IMR-90 (cell line): Measurements from ENCODE around the gene TXNRD1. TPM values are rescaled to one million over a fixed set of nuclear protein-coding genes. Genes with fewer than 3 reads are reported as not detected.
A peak's percentile ranks its signal among the peaks of the same experiment; 100 is the strongest.

ENCODE experiments used
- ATAC-seq: fragments of 200-7000 bp; cut with Tn5 transposase; 2 replicates; pipeline ENCODE4 v1.9.1; 2020; ENCODE audit warnings: low read depth, mild to moderate bottlenecking, moderate library complexity
- BruUV-seq: library from RNA; stranded (reverse); fragments of 400-500 nt; replicated peaks from 2 replicates; lab custom pipeline; 2021; lab: Mats Ljungman, UMichigan
- CTCF ChIA-PET: fragments of 300-600 bp; formaldehyde crosslinking; extraction: SDS; loops from one replicate; lab custom pipeline; 2021; ENCODE audit warnings: antibody characterized with exemption; lab: Yijun Ruan, JAX
- POLR2A ChIA-PET: fragments of 300-600 bp; sonication (Branson Sonifier 250); formaldehyde crosslinking; loops from one replicate; lab custom pipeline; 2022; ENCODE audit warnings: antibody characterized with exemption; ENCODE audit not compliant: unreplicated experiment; lab: Charles Lee
- DNase-seq: peaks from one replicate; pipeline ENCODE4 v3.0.0; 2013
- H2AFZ ChIP-seq: replicated peaks from 2 replicates; pipeline ENCODE3; 2013; ENCODE audit warnings: low read length, mild to moderate bottlenecking; ENCODE audit not compliant: poor library complexity
- H2AK5ac ChIP-seq: 2 replicates; pipeline ENCODE4 v1.6.1; 2013; ENCODE audit warnings: low read depth, low read length, inconsistent platforms
- H2AK9ac ChIP-seq: replicated peaks from 2 replicates; pipeline ENCODE3; 2013; ENCODE audit warnings: mild to moderate bottlenecking, low read depth, low read length, moderate library complexity; ENCODE audit not compliant: poor library complexity
- H2BK120ac ChIP-seq: 2 replicates; pipeline ENCODE4 v1.6.1; 2013; ENCODE audit warnings: low read depth, low read length, inconsistent platforms
- H2BK15ac ChIP-seq: 3 replicates; pipeline ENCODE4 v1.6.1; 2013; ENCODE audit warnings: low read depth, low read length, inconsistent platforms
- H2BK20ac ChIP-seq: 2 replicates; pipeline ENCODE4 v1.6.1; 2013; ENCODE audit warnings: low read depth, mild to moderate bottlenecking, inconsistent platforms, low read length, moderate library complexity
- H2BK5ac ChIP-seq: 2 replicates; pipeline ENCODE4 v1.6.1; 2013; ENCODE audit warnings: mild to moderate bottlenecking, low read depth, low read length, inconsistent platforms; ENCODE audit not compliant: poor library complexity, severe bottlenecking
- H3K14ac ChIP-seq: replicated peaks from 2 replicates; pipeline ENCODE4 v1.6.1; 2013; ENCODE audit warnings: low read depth, low read length, inconsistent platforms
- H3K18ac ChIP-seq: 2 replicates; pipeline ENCODE4 v1.6.1; 2013; ENCODE audit warnings: low read depth, low read length, control low read depth
- H3K23ac ChIP-seq: 2 replicates; pipeline ENCODE4 v1.6.1; 2013; ENCODE audit warnings: low read depth, low read length, inconsistent platforms
- H3K27ac ChIP-seq: 2 replicates; pipeline ENCODE4 v1.5.1; 2013; ENCODE audit warnings: mild to moderate bottlenecking, control low read depth, low read length; ENCODE audit not compliant: insufficient read depth
- H3K27me3 ChIP-seq: 2 replicates; pipeline ENCODE4 v1.6.1; 2013; ENCODE audit warnings: low read length; ENCODE audit not compliant: control insufficient read depth, insufficient read depth
- H3K36me3 ChIP-seq: 2 replicates; pipeline ENCODE4 v1.6.1; 2013; ENCODE audit warnings: low read length, mixed read lengths; ENCODE audit not compliant: control insufficient read depth, insufficient read depth
- H3K4ac ChIP-seq: 2 replicates; pipeline ENCODE4 v1.6.1; 2013; ENCODE audit warnings: low read depth, low read length, inconsistent platforms
- H3K4me1 ChIP-seq: 2 replicates; pipeline ENCODE4 v1.6.1; 2013; ENCODE audit warnings: low read length, mixed read lengths; ENCODE audit not compliant: control insufficient read depth, insufficient read depth
- H3K4me2 ChIP-seq: 2 replicates; pipeline ENCODE4 v1.6.1; 2013; ENCODE audit warnings: low read depth, mild to moderate bottlenecking, control low read depth, low read length, moderate library complexity
- H3K4me3 ChIP-seq: 2 replicates; pipeline ENCODE4 v1.5.1; 2013; ENCODE audit warnings: low read depth, mild to moderate bottlenecking, control low read depth, low read length, moderate library complexity; ENCODE audit not compliant: insufficient read depth
- H3K56ac ChIP-seq: 2 replicates; pipeline ENCODE4 v1.6.1; 2013; ENCODE audit warnings: low read length, inconsistent platforms; ENCODE audit not compliant: insufficient read depth; ENCODE audit errors: extremely low read depth
- H3K79me1 ChIP-seq, 2 experiments: 2 replicates each; pipeline ENCODE4 v1.6.1; 2013; ENCODE audit warnings: low read length in 2 of 2, inconsistent platforms in 1 of 2, low read depth in 1 of 2
- H3K9ac ChIP-seq: 2 replicates; pipeline ENCODE4 v1.6.1; 2013; ENCODE audit warnings: low read depth, low read length, control low read depth
- H3K9me1 ChIP-seq: 2 replicates; pipeline ENCODE4 v1.6.1; 2013; ENCODE audit warnings: low read length, inconsistent platforms; ENCODE audit not compliant: insufficient read depth
- H3K9me3 ChIP-seq: 2 replicates; pipeline ENCODE4 v1.6.1; 2013; ENCODE audit warnings: low read length; ENCODE audit not compliant: control insufficient read depth, insufficient read depth
- H4K20me1 ChIP-seq: 2 replicates; pipeline ENCODE4 v1.6.1; 2013; ENCODE audit warnings: low read length, inconsistent platforms; ENCODE audit not compliant: insufficient read depth
- H4K5ac ChIP-seq: 2 replicates; pipeline ENCODE4 v1.6.1; 2013; ENCODE audit warnings: mild to moderate bottlenecking, low read depth, low read length, control low read depth
- H4K8ac ChIP-seq, 2 experiments: 2 replicates each; pipeline ENCODE4 v1.6.1; 2013; ENCODE audit warnings: low read depth in 2 of 2, low read length in 2 of 2, control low read depth in 1 of 2, inconsistent platforms in 1 of 2
- H4K91ac ChIP-seq: 2 replicates; pipeline ENCODE4 v1.6.1; 2013; ENCODE audit warnings: low read depth, low read length, inconsistent platforms; ENCODE audit not compliant: insufficient read depth
- FOS ChIP-seq: fragments of 150-350 bp; IDR thresholded peaks from 2 replicates; pipeline ENCODE4 v1.6.1; 2016; ENCODE audit warnings: low read depth, low read length
- POLR2A ChIP-seq: IDR thresholded peaks from 2 replicates; pipeline ENCODE4 v1.6.1; 2012; ENCODE audit warnings: mild to moderate bottlenecking, low read depth, low read length
- WGBS, 2 experiments: methylation state at CpG; one replicate each; pipeline versions ENCODE4 v1.1.5 to v1.1.7; 2013; ENCODE audit warnings: missing lambda C conversion rate in 2 of 2; ENCODE audit not compliant: insufficient read length in 1 of 2; ENCODE audit errors: extremely low coverage in 2 of 2; 5-methylcytosine and 5-hydroxymethylcytosine counted together
- dilution Hi-C: fragments of 300-500 bp; cut with HindIII; formaldehyde crosslinking; loops from one replicate; pipeline ENCODE4 v1.14.3; 2018; ENCODE audit warnings: low sequenced_read_pairs; ENCODE audit not compliant: unreplicated experiment
- in situ Hi-C: fragments of 300-500 bp; cut with MboI; formaldehyde crosslinking; loops from 3 replicates; pipeline ENCODE4 v1.14.3; 2019; ENCODE audit warnings: low sequenced_read_pairs, inconsistent platforms, mixed read lengths
- intact Hi-C: fragments of 100-400 bp; cut with micrococcal nuclease; formaldehyde crosslinking; loops from 2 replicates; pipeline ENCODE4 v1.10.0; 2022
- polyA plus RNA-seq, 3 experiments: library from polyadenylated mRNA; depleted of rRNA; stranded (reverse); fragments of >200 nt; gene quantifications; 2 replicates each; pipeline ENCODE4 v1.2.3, GENCODE V29; 2012; ENCODE audit warnings: low replicate concordance in 1 of 3
- total RNA-seq: library from RNA; depleted of rRNA; stranded (reverse); fragments of >200 nt; gene quantifications from 2 replicates; pipeline ENCODE4 v1.2.3, GENCODE V29; 2012
- TF ChIP-seq, protein P1 (sequence below): fragments of 150-350 bp; IDR thresholded peaks from 2 replicates; pipeline ENCODE4 v1.6.1; 2017; ENCODE audit warnings: mild to moderate bottlenecking, antibody characterized with exemption, low read length, low read depth

Gene TXNRD1
- total and polyA plus RNA-seq, 2 of the 4 experiments (the other 2 are of a cell fraction) = 379 to 582 TPM

DNA sequence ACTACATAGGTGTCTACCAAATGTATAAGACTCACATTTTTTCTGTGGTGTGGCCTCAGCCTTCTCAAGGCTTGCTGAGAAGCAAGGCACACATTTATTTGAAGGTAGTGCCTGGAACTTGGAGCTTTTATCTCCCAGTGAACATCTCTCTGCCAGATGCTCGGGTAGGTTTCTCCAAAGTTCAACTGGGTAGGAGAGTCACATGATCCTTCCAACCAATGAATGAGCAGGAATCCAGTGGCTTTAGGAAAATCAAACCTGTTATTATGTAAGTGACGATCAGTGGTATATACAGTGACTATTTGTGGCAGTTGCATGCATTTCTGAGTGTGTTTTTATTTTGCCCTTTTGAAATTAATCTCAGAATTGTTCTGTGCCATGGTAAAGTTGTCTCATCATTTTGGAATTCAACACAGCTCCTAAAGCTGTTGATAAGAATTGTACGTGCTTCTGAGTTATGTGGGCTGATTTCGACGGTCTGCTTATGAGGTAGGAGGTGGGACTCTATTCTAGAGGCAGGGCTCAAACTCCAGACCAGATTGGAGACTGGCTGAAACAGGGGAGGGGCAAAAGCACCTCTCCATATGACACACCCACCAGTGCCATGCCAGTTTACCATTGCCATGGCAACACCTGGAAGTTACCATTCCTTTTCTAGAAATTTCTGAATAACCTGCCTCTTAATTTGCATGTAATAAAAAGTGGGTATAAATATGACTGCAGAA lies 145.6 kb downstream of the TXNRD1 start:
- TF ChIP-seq, protein P1, sequence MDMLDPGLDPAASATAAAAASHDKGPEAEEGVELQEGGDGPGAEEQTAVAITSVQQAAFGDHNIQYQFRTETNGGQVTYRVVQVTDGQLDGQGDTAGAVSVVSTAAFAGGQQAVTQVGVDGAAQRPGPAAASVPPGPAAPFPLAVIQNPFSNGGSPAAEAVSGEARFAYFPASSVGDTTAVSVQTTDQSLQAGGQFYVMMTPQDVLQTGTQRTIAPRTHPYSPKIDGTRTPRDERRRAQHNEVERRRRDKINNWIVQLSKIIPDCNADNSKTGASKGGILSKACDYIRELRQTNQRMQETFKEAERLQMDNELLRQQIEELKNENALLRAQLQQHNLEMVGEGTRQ = peak; percentile 58; the same call in 1 of the 2 replicates
- TF ChIP-seq POLR2A (no peak), FOS (no peak)
- H4K91ac ChIP-seq = no peak overlapping the region
- ChIA-PET CTCF (no interaction called here), POLR2A (no interaction called here)
- no peak overlapping the region for H3K23ac ChIP-seq
- H2AFZ ChIP-seq = no peak overlapping the region
- dilution Hi-C loops (no loop called here), in situ Hi-C loops (no loop called here), intact Hi-C loops (no loop called here)
- no peak overlapping the region for H4K8ac ChIP-seq
- H3K79me1 ChIP-seq = no peaks in the 10 kb centered on the region
- H3K4ac ChIP-seq = no peak overlapping the region
- no peak overlapping the region for H3K27ac ChIP-seq
- H4K5ac ChIP-seq = no peak overlapping the region
- peak; percentile 33 for DNase-seq
- no peak overlapping the region for H2AK9ac ChIP-seq
- no peak overlapping the region for H3K56ac ChIP-seq
- H3K36me3 ChIP-seq = no peaks in the 10 kb centered on the region
- peaks cover 16% of the 10 kb centered on the region; the same call in 1 of the 2 replicates for H4K20me1 ChIP-seq
- H2BK20ac ChIP-seq = no peak overlapping the region
- no peak overlapping the region for H2BK5ac ChIP-seq
- H3K4me2 ChIP-seq = no peak overlapping the region
- H3K4me1 ChIP-seq = no peaks in the 10 kb centered on the region
- H3K9me3 ChIP-seq = peaks cover 3% of the 10 kb centered on the region
- H3K4me3 ChIP-seq = no peak overlapping the region
- ATAC-seq = no peak
- no CpG with 5 or more reads among the region's 5 CpGs for WGBS, 2 experiments
- H3K18ac ChIP-seq = no peak overlapping the region
- H3K14ac ChIP-seq = no peak overlapping the region
- H3K27me3 ChIP-seq = no peaks in the 10 kb centered on the region
- no peak overlapping the region for H2BK15ac ChIP-seq
- no peak overlapping the region for H2BK120ac ChIP-seq
- H3K9ac ChIP-seq = no peak overlapping the region
- no TSS peak for BruUV-seq
- H3K9me1 ChIP-seq = peaks cover 3% of the 10 kb centered on the region; the same call in 1 of the 2 replicates
- H2AK5ac ChIP-seq = no peak overlapping the region
